GM15510 (cell line): ENCODE measurements around the gene FBXL19.
A peak's percentile ranks its signal among the peaks of the same experiment; 100 is the strongest.

Source experiments
- POLR2A ChIP-seq: IDR thresholded peaks from 3 replicates; pipeline ENCODE4 v1.6.1; 2011; ENCODE audit warnings: borderline replicate concordance; ENCODE audit not compliant: insufficient read length; ENCODE audit errors: extremely low read depth

The FBXL19 gene

DNA sequence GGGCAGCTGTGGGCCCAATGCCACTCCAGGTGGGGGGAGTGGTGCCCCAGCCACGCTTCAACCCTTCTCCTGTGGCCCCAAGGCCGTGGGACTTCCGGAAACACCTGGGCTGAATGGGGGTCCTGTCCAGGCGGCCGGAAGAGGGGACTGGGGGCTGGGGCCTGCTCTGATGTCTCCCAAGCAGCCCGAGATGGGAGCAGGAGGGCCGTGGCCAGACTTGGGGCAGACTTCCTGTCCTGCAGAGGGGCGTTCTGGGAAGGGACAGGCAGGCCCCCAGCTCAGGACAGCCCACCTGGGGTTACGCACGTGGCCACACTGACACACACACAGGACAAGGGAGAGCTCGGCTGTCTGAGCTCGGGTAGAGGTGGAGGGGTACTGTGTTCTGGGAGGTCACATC lies 66.7 kb downstream of the FBXL19 start:
- TF ChIP-seq POLR2A, result no peak

DNA sequence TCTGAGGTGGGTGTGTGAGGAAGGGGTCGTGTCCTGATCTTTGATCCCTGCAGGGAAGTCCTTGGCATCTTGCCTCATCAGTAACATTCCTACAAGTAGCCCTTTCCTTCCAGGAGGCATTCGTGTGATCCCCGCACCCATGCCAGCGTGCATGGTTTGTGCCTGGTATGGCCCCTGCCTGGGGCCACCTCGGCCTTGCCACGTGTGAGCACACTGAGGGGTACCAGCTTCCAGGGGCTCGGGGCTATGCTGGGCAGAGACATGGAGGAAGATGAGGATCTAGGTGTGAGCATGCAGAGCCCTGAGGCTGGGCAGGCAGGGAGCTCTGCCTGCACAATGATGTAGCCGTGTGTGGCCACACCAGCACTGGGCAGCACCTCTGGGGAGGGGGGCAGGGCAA lies 67.7 kb downstream of the FBXL19 start:
- TF ChIP-seq POLR2A, result no peak

DNA sequence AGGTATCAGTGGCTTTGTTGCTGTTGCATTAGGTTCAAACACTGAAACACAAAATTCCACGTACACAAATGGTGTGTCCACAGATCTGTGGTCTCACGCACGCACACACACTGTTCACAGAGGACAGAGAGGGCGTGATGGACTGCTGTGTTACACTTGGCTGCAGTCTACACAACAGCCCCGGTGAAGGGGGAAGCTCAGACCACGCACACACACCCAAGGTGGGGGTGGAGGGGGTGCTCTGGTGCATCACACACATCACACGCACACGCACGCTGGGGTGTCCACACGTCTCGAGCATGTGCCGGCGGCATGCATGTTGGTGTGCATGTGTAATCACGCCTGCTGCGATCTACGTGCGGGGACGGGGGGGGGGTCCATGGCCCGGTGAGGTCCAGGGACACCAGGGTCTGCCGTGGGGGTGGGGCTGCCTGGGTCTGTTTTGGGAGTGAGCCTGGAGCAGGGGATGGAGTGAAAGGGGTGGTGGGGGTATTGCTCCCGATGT lies 69.0 kb downstream of the FBXL19 start:
- TF ChIP-seq POLR2A, result no peak

DNA sequence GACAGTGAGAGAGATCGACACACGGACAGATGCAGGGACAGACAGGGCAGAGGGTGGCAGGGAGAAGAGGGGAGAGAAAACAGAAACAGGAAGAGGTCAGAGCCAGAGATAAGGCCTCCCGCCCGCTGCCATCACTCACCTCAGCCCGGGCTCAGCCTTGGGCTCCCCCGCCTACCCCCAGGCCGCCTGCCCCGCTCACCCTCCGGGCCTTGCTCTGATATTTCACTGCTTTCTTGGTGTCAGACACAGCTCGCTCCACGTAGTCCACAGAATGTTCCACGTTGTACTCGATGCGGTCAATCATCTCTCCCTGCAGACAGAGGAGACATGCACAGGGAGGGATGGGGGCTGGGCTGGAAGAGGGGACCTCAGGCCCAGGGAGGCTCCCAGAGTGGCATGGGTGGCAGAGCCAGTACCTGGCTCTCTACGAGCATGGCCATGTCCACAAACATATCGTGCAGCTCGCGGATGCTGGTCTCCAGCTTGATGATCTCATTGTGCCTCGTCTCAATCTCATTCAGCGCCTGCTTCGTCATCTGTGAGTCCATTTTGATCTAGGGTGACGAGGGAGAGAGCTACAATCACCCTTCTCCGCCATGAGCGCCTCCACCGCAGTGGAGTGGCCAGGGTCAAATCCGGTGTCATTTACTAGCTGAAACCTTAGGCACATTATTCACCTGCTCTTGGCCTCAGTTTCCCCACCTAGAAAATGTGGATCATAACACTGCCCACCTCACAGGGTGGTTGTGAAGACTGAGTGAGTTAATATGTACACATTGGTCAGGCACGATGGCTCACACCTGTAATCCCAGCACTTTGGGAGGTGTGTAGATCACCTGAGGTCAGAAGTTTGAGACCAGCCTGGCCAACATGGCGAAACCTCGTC lies 69.8 kb downstream of the FBXL19 start:
- TF ChIP-seq POLR2A, result no peak

DNA sequence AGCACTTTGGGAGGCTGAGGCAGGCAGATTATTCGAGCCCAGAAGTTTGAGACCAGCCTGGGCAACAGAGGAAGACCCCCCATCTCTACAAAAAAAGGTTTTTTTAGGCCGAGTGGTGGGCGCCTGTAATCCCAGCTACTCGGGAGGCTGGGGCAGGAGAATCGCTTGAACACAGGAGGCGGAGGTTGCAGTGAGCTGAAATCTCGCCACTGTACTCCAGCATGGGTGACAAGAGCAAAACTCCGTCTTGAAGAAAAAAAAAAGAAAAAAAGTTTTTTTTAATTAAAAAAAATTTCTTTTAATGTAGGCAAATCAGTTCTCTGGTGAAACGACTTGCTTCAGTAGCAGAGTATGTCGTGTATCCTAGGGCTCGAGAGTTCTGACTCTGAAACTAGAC lies 72.6 kb downstream of the FBXL19 start:
- TF ChIP-seq POLR2A, result no peak

GRCh38 chr16:30996324-30996984 lies 73.1 kb downstream of the FBXL19 start:
- TF ChIP-seq POLR2A, result no peak

GRCh38 chr16:30996985-30997724 lies 73.8 kb downstream of the FBXL19 start:
- TF ChIP-seq POLR2A, result peak; percentile 78

- TF ChIP-seq POLR2A, result no peak
These were observed 74.6 kb downstream of the FBXL19 start for GRCh38 chr16:30997725-30998711.
